Measurements from ENCODE around the gene VDAC2. TPM values are rescaled to one million over a fixed set of nuclear protein-coding genes. Genes with fewer than 3 reads are reported as not detected.
A peak's percentile ranks its signal among the peaks of the same experiment; 100 is the strongest.
"Not testable (repeated sequence)": the region's sequence is repeated elsewhere in the genome, so short reads cannot be mapped to it uniquely, and the experiment has no call there.

VDAC2 gene
- total and polyA plus RNA-seq, 8 donors = 140 to 187 (median 168) TPM

DNA sequence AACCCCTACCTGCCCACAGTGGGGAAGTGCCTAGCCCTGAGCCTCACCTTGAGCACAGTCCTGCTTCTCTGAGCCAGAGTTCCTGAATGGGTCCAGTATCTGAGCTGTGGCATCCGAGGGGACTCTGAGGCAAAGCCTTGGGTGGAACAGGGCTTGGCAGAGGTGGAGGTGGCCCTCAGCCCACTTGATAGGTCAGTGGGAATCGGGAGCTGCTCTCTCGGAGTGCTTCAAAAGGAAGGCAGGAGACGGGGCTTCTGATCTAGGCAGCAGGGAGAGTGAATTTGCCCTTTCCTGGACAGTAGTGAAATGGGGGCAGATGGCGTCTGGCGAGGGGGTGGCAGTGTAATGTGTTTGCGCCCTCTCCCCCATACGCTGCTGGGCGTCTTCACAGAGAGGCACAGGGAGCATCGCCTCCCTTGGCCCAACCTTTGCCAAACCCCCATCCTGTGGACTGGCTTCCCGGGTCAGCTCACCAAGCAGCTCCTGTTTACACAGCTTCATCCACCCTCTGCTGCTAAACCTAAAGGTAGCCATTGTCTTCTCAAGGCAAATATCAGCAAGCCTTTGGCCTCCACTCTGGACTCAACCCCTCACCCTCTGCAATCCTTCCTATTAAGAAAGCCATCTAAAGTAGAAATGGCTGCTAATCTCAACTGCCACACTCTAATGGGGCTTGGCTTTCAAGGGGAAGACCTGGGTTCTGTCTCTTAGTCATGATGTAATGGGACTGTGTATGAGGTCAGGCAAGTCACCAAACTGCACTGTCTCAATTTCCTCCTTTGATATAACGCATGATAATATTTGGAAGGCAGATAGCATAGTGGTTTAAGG is 21.1 kb upstream of the VDAC2 start:
- peaks cover 0 to 24% of the 10 kb centered on the region in 2 donors for H3K4me1 ChIP-seq
- ATAC-seq (no peak), DNase-seq (no peak)
- no peak overlapping the region for H3K4me3 ChIP-seq
- H3K27me3 ChIP-seq = no peaks in the 10 kb centered on the region
- intact Hi-C loops (cut with DNase I) = loop anchor here in 1 of 2 donors (5.0 kb wide), 1 partner anchor 38 kb away; no protein-coding TSS in a partner anchor
- no peak overlapping the region for H3K27ac ChIP-seq
- H3K36me3 ChIP-seq = no peaks in the 10 kb centered on the region
- no peaks in the 10 kb centered on the region for H3K9me3 ChIP-seq
- TF ChIP-seq, protein P1, sequence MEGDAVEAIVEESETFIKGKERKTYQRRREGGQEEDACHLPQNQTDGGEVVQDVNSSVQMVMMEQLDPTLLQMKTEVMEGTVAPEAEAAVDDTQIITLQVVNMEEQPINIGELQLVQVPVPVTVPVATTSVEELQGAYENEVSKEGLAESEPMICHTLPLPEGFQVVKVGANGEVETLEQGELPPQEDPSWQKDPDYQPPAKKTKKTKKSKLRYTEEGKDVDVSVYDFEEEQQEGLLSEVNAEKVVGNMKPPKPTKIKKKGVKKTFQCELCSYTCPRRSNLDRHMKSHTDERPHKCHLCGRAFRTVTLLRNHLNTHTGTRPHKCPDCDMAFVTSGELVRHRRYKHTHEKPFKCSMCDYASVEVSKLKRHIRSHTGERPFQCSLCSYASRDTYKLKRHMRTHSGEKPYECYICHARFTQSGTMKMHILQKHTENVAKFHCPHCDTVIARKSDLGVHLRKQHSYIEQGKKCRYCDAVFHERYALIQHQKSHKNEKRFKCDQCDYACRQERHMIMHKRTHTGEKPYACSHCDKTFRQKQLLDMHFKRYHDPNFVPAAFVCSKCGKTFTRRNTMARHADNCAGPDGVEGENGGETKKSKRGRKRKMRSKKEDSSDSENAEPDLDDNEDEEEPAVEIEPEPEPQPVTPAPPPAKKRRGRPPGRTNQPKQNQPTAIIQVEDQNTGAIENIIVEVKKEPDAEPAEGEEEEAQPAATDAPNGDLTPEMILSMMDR (IDR thresholded peaks at IDR 0.05) = no peak

DNA sequence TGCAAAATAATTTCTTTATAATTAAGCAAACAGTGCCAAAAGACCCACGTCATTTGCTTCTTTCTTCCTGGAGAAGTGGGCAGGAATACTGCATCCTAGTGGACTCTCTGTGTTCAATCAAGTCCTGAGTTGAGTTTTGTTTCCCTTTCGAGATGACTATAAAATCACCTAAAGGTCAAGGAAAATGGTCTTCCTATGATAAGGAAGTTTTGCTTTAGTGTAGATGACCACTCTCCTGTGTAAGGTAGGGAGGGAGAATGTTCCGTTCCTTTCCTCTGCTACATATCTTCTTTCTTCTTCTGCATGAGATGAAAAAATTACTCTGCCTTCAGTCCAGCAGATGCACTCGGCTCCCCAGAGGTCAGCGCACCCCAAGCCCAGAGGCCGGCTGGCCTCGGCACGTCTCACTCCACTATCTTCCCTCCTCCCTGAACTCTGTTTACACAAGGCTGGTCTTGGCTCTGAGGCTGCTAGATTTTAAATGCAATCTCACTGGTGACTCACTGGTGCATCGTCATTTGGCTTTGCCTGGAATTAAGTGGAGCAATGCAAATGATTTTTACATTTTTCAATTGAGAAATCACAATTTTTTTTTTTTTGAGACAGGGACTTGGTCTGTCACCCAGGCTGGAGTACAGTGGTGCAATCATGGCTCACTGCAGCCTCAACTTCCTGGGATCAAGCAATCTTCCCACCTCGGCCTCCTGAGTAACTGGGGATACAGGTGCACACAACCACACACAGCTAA is 18.6 kb upstream of the VDAC2 start:
- Histone ChIP-seq H3K36me3 (no peaks in the 10 kb centered on the region), H3K4me1 (peaks cover 0 to 23% of the 10 kb centered on the region in 2 donors), H3K9me3 (no peaks in the 10 kb centered on the region), H3K27me3 (no peaks in the 10 kb centered on the region), H3K4me3 (no peak overlapping the region), H3K27ac (peak overlapping the region in 1 of 2 donors; percentile 59)
- peak; percentile 87 for ATAC-seq
- intact Hi-C loops (cut with DNase I) = no loop called here
- TF ChIP-seq, protein P1 (IDR thresholded peaks at IDR 0.05) = no peak
- DNase-seq = peak in 3 of 4 donors; percentile 57 to 80 (median 59)

DNA sequence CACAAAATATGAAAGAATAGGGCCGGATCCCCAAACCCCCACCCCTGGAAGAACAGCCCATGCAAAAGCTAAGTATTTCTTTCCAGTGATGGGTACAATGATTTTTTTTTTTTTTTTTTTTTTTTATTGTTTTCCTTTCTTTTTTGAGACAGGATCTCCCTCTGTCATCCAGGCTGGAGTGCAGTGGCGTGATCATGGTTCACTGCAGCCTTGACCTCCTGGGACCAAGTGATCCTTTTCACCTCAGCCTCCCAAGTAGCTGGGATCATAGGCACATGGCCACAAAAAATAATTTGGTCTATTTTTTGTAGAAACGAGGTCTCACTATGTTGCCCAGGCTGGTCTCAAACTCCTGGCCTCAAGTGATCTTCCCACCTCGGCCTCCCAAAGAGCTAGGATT is 16.0 kb upstream of the VDAC2 start:
- H3K27me3 ChIP-seq; H3K4me3 ChIP-seq; H3K36me3 ChIP-seq; ATAC-seq; DNase-seq; H3K27ac ChIP-seq; H3K9me3 ChIP-seq; intact Hi-C loops (cut with DNase I): not testable (repeated sequence)
- H3K4me1 ChIP-seq = peaks cover 0 to 18% of the 10 kb centered on the region in 2 donors

DNA sequence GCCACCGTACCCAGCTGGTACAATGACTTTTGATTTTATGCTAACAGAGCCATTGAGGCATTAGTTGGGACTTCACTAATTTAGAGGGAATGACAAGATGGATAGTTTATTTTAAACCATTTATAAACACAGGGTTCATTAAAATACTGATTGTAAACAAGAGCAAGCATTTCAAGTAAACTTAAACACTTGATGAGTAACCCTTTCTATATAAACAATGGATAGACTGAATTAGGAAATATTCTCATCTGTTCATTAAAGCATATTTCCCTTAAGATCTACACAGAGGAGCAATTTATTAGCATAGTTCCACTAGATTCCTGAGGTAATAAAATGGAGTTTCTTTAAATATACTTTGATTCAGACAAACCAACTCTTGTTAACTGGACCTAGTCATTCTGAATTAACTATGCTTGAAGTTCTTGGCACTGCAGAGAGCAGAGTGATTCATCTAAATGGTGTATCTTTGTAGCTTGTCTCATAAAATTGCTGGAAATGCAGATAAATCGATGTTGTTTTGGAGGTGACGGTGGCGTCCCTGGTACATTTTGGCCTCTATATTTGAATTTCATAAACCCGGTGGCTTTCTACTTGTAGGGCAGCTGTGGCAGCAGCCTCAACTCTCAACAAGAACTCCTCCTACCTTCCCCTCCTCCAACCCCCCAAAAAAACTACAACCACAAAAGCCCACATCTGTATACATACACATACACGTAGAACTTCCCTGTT is 15.4 kb upstream of the VDAC2 start:
- no peaks in the 10 kb centered on the region for H3K36me3 ChIP-seq
- peaks cover 0 to 18% of the 10 kb centered on the region in 2 donors for H3K4me1 ChIP-seq
- no peak overlapping the region for H3K27ac ChIP-seq
- ATAC-seq (no peak), DNase-seq (no peak)
- intact Hi-C loops (cut with DNase I) = no loop called here
- TF ChIP-seq, protein P1 (IDR thresholded peaks at IDR 0.05) = no peak
- H3K9me3 ChIP-seq = no peaks in the 10 kb centered on the region
- no peak overlapping the region for H3K4me3 ChIP-seq
- no peaks in the 10 kb centered on the region for H3K27me3 ChIP-seq

DNA sequence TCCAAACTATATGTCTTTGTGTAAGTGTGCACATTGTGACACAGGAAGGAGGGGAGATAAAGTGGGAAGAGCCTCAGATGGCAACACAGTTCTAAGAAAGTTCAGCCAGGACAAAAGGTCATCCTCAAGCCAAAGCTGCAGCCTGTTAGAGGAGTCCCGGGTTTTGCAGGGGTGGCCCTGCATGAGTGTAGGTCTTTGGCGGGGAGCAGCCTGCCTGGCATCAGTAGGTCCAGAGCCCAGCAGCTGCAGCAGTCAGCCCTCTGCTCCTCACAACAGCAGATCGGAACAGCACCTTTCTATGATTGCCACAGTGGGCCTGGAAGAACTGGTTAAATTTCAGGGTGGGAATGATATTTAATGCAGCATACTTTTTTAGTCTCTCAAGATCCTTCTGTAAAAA is 13.5 kb upstream of the VDAC2 start:
- Histone ChIP-seq H3K4me3 (no peak overlapping the region), H3K4me1 (peaks cover 0 to 10% of the 10 kb centered on the region in 2 donors), H3K9me3 (no peaks in the 10 kb centered on the region), H3K36me3 (no peaks in the 10 kb centered on the region), H3K27ac (no peak overlapping the region), H3K27me3 (no peaks in the 10 kb centered on the region)
- intact Hi-C loops (cut with DNase I) = no loop called here
- no peak for DNase-seq
- TF ChIP-seq, protein P1 (IDR thresholded peaks at IDR 0.05) = no peak
- no peak for ATAC-seq
